ENCODE results near the gene LRG1. TPM values are rescaled to one million over a fixed set of nuclear protein-coding genes. Genes with fewer than 3 reads are reported as not detected.
"Not testable (repeated sequence)": the region's sequence is repeated elsewhere in the genome, so short reads cannot be mapped to it uniquely, and the experiment has no call there.

Gene LRG1
- polyA plus RNA-seq, 1 donor (not counting 4 experiments of a cell fraction or from before 2014, with no cell fraction given): 1.2 TPM

DNA sequence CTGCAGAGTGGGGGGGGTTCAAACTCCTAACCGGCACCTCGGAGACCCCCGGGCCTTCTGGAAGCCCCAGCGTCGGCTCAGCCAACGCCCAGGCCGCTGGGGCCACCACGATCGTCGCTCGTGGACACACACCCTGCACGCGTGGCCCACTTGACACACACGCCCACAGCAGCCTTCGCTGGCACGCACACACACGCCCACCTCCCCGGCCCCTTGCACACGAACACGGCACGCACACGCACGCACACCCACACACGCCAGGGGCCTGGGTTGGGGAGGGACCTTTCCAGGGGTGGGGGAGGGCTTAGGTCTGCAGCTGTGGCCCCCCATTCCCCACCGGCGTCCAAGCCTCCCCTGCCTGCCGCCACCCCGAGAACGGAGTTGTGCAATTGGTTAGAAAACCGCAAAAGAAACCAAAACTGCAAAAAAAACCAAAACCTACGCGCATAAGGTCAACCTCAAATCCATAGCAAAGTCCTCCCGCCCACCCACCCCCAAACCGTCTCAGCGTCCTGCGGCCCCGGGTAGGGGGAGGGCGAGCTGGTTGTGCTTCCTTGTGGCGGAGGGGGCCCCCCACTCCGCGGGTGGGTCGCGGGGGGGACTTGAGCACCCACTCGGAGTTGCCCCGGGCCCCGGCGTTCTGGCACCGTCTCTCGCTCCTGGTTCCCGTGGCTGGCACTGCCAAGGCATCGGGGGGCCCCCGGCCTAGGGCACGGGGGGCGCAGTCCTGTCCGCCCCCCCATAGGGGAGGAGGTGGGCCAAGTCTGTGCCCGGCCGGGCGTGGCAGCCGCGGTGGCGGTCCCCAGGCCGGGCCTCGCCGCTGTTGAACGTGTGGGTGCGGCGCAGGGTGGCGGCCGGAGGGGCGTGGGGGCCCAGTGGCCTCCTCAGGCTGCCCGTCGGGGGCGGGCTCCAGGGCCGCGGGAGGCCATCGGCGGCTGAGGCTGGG, 3.3 kb upstream of the LRG1 start:
- H3K4me1 ChIP-seq (ENCODE audit: control insufficient read depth, extremely low read depth, insufficient read depth, low read length): peaks cover 7% of the 10 kb centered on the region
- H3K9me3 ChIP-seq (ENCODE audit: control insufficient read depth, low read depth, low read length): no peaks in the 10 kb centered on the region
- dilution Hi-C loops (cut with MboI; ENCODE audit: extremely low pct_ligation_motif_present, low sequenced_read_pairs): no loop called here
- TF ChIP-seq, protein P1, sequence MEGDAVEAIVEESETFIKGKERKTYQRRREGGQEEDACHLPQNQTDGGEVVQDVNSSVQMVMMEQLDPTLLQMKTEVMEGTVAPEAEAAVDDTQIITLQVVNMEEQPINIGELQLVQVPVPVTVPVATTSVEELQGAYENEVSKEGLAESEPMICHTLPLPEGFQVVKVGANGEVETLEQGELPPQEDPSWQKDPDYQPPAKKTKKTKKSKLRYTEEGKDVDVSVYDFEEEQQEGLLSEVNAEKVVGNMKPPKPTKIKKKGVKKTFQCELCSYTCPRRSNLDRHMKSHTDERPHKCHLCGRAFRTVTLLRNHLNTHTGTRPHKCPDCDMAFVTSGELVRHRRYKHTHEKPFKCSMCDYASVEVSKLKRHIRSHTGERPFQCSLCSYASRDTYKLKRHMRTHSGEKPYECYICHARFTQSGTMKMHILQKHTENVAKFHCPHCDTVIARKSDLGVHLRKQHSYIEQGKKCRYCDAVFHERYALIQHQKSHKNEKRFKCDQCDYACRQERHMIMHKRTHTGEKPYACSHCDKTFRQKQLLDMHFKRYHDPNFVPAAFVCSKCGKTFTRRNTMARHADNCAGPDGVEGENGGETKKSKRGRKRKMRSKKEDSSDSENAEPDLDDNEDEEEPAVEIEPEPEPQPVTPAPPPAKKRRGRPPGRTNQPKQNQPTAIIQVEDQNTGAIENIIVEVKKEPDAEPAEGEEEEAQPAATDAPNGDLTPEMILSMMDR (optimal IDR thresholded peaks at IDR 0.05 in 1 of 3, IDR thresholded peaks at IDR 0.05 in 1 of 3, conservative IDR thresholded peaks at IDR 0.05 in 1 of 3; ENCODE audit: extremely low read depth in 1 of 3, insufficient read depth in 2 of 3, low read length in 3 of 3): no peak
- no peak for TF ChIP-seq EZH2 (IDR thresholded peaks at IDR 0.05; ENCODE audit: low read length)
- H4K20me1 ChIP-seq (ENCODE audit: control insufficient read depth, extremely low read depth, insufficient read depth, low read length): no peaks in the 10 kb centered on the region
- no peak for DNase-seq (ENCODE audit: low read depth, low spot score)
- H3K27ac ChIP-seq (ENCODE audit: control insufficient read depth, insufficient read depth, low read length): no peak overlapping the region
- FAIRE-seq: no peak
- H3K79me2 ChIP-seq (ENCODE audit: control insufficient read depth, insufficient read depth, low read length): no peaks in the 10 kb centered on the region
- no peak overlapping the region for H3K4me3 ChIP-seq (ENCODE audit: control insufficient read depth in 2 of 3, extremely low read depth in 1 of 3, insufficient read depth in 2 of 3, low read depth in 1 of 3, low read length in 3 of 3)
- H3K9ac ChIP-seq (ENCODE audit: control insufficient read depth, extremely low read depth, insufficient read depth, low read length): no peak overlapping the region
- no peak overlapping the region for H3K4me2 ChIP-seq (ENCODE audit: control insufficient read depth, extremely low read depth, insufficient read depth, low read depth, low read length)
- no peaks in the 10 kb centered on the region for H3K9me1 ChIP-seq (ENCODE audit: control insufficient read depth, extremely low read depth, insufficient read depth, low read length)
- no peak overlapping the region for H2AFZ ChIP-seq (ENCODE audit: control insufficient read depth, low read length)
- no peaks in the 10 kb centered on the region for H3K36me3 ChIP-seq (ENCODE audit: control insufficient read depth in 2 of 2, extremely low read depth in 1 of 2, insufficient read depth in 2 of 2, low read length in 2 of 2)
- H3K27me3 ChIP-seq (ENCODE audit: control insufficient read depth, extremely low read depth, insufficient read depth, low read length): no peaks in the 10 kb centered on the region

DNA sequence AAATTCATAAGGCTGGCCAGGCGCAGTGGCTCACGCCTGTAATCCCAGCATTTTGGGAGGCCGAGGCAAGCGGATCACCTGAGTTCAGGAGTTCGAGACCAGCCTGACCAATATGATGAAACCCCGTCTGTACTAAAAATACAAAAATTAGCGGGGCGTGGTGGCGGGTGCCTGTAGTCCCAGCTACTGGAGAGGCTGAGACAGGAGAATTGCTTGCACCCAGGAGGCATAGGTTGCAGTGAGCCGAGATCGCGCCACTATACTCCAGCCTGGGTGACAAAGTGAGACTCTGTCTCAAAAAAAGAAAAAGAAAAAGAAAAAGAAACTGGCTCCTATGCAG, 1.9 kb upstream of the LRG1 start:
- H3K4me1 ChIP-seq (ENCODE audit: control insufficient read depth, extremely low read depth, insufficient read depth, low read length); DNase-seq (ENCODE audit: low read depth, low spot score); H3K9me1 ChIP-seq (ENCODE audit: control insufficient read depth, extremely low read depth, insufficient read depth, low read length); FAIRE-seq; H3K9ac ChIP-seq (ENCODE audit: control insufficient read depth, extremely low read depth, insufficient read depth, low read length); H2AFZ ChIP-seq (ENCODE audit: control insufficient read depth, low read length); H4K20me1 ChIP-seq (ENCODE audit: control insufficient read depth, extremely low read depth, insufficient read depth, low read length); H3K9me3 ChIP-seq (ENCODE audit: control insufficient read depth, low read depth, low read length); H3K36me3 ChIP-seq (ENCODE audit: control insufficient read depth in 2 of 2, extremely low read depth in 1 of 2, insufficient read depth in 2 of 2, low read length in 2 of 2); H3K4me2 ChIP-seq (ENCODE audit: control insufficient read depth, extremely low read depth, insufficient read depth, low read depth, low read length); H3K27ac ChIP-seq (ENCODE audit: control insufficient read depth, insufficient read depth, low read length); H3K79me2 ChIP-seq (ENCODE audit: control insufficient read depth, insufficient read depth, low read length); H3K4me3 ChIP-seq (ENCODE audit: control insufficient read depth in 2 of 3, extremely low read depth in 1 of 3, insufficient read depth in 2 of 3, low read depth in 1 of 3, low read length in 3 of 3); dilution Hi-C loops (cut with MboI; ENCODE audit: extremely low pct_ligation_motif_present, low sequenced_read_pairs); H3K27me3 ChIP-seq (ENCODE audit: control insufficient read depth, extremely low read depth, insufficient read depth, low read length): not testable (repeated sequence)
